ENCODE results near the gene ATP2A2.

GRCh38 chr12:110256780-110257431 is 24.1 kb upstream of the ATP2A2 start:
- TF ChIP-seq POLR2A (IDR thresholded peaks at IDR 0.05) (no peak), EP300 (IDR thresholded peaks at IDR 0.05; ENCODE audit: low read depth) (no peak)
- TF ChIP-seq, protein P1, sequence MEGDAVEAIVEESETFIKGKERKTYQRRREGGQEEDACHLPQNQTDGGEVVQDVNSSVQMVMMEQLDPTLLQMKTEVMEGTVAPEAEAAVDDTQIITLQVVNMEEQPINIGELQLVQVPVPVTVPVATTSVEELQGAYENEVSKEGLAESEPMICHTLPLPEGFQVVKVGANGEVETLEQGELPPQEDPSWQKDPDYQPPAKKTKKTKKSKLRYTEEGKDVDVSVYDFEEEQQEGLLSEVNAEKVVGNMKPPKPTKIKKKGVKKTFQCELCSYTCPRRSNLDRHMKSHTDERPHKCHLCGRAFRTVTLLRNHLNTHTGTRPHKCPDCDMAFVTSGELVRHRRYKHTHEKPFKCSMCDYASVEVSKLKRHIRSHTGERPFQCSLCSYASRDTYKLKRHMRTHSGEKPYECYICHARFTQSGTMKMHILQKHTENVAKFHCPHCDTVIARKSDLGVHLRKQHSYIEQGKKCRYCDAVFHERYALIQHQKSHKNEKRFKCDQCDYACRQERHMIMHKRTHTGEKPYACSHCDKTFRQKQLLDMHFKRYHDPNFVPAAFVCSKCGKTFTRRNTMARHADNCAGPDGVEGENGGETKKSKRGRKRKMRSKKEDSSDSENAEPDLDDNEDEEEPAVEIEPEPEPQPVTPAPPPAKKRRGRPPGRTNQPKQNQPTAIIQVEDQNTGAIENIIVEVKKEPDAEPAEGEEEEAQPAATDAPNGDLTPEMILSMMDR (IDR thresholded peaks at IDR 0.05): no peak
